Esophagus (tissue), 2 donors: ENCODE measurements around the gene CCDC197. TPM values are rescaled to one million over a fixed set of nuclear protein-coding genes. Genes with fewer than 3 reads are reported as not detected.

Experiments used
- H3K27ac ChIP-seq, 2 donors: one replicate each; pipeline ENCODE4 v1.5.1; 2013; ENCODE audit warnings: low read depth in 2 of 2, mild to moderate bottlenecking in 2 of 2, inconsistent platforms in 1 of 2, low read length in 1 of 2, moderate library complexity in 1 of 2
- H3K27me3 ChIP-seq, 2 donors: one replicate each; pipeline ENCODE4 v1.6.1; 2013; ENCODE audit warnings: low read length in 2 of 2, control low read depth in 1 of 2, mild to moderate bottlenecking in 1 of 2; ENCODE audit not compliant: insufficient read depth in 2 of 2, control insufficient read depth in 1 of 2
- H3K36me3 ChIP-seq, 2 donors: one replicate each; pipeline ENCODE4 v1.6.1; 2013; ENCODE audit warnings: low read length in 1 of 2; ENCODE audit not compliant: control insufficient read depth in 2 of 2, insufficient read depth in 2 of 2
- H3K4me1 ChIP-seq, 2 donors: one replicate each; pipeline ENCODE4 v1.6.1; 2013; ENCODE audit warnings: low read length in 1 of 2; ENCODE audit not compliant: control insufficient read depth in 2 of 2, insufficient read depth in 2 of 2
- H3K4me3 ChIP-seq, 2 donors: one replicate each; pipeline ENCODE4 v1.5.1; 2013; ENCODE audit warnings: low read length in 2 of 2, mild to moderate bottlenecking in 2 of 2, low read depth in 1 of 2, moderate library complexity in 1 of 2
- H3K9me3 ChIP-seq, 2 donors: one replicate each; pipeline ENCODE4 v1.6.1; 2013; ENCODE audit warnings: mild to moderate bottlenecking in 2 of 2, low read depth in 1 of 2, low read length in 1 of 2, moderate library complexity in 1 of 2; ENCODE audit not compliant: control insufficient read depth in 2 of 2, insufficient read depth in 1 of 2
- WGBS, 2 donors: extraction: QIAGEN DNeasy Blood & Tissue Kit; methylation state at CpG; one replicate each; pipeline ENCODE4 v1.1.7; 2013; 5-methylcytosine and 5-hydroxymethylcytosine counted together
- polyA plus RNA-seq, 2 donors: library from polyadenylated mRNA; stranded (reverse); fragments of 200-250 nt; gene quantifications; one replicate each; pipeline ENCODE4 v1.2.3, GENCODE V29; 2013
- donor health status: healthy with polysubstance abuse.
- donor health status: Bipolar disorder and iron deficiency.

CCDC197 gene
- polyA plus RNA-seq, 2 donors: not detected

GRCh38 chr14:93960774-93961438, 36.2 kb upstream of the CCDC197 start:
- Histone ChIP-seq H3K4me3 (no peak overlapping the region), H3K36me3 (no peaks in the 10 kb centered on the region), H3K27me3 (no peaks in the 10 kb centered on the region), H3K27ac (peak overlapping the region in 1 of 2 donors; percentile 27), H3K9me3 (peaks cover 0 to 2% of the 10 kb centered on the region in 2 donors), H3K4me1 (peaks cover 7 to 25% of the 10 kb centered on the region in 2 donors)
- 91 to 95% methylated on average over 3 of the region's 3 CpGs for WGBS, 2 donors

GRCh38 chr14:93961620-93962019, 35.5 kb upstream of the CCDC197 start:
- Histone ChIP-seq H3K36me3 (no peaks in the 10 kb centered on the region), H3K27me3 (no peaks in the 10 kb centered on the region), H3K27ac (peak overlapping the region in 1 of 2 donors; percentile 27), H3K4me1 (peaks cover 4 to 25% of the 10 kb centered on the region in 2 donors), H3K4me3 (no peak overlapping the region), H3K9me3 (peaks cover 0 to 2% of the 10 kb centered on the region in 2 donors)
- 83 to 87% methylated on average over 8 of the region's 8 CpGs for WGBS, 2 donors

GRCh38 chr14:93962701-93963601, 34.1 kb upstream of the CCDC197 start:
- Histone ChIP-seq H3K4me1 (peaks cover 0 to 23% of the 10 kb centered on the region in 2 donors), H3K4me3 (no peak overlapping the region), H3K27ac (peak overlapping the region; percentile 35 to 36), H3K36me3 (no peaks in the 10 kb centered on the region), H3K27me3 (peaks cover 0 to 1% of the 10 kb centered on the region in 2 donors), H3K9me3 (peaks cover 0 to 2% of the 10 kb centered on the region in 2 donors)
- WGBS, 2 donors: 60 to 62% methylated on average over 16 of the region's 16 CpGs

- Histone ChIP-seq H3K9me3 (peaks cover 0 to 2% of the 10 kb centered on the region in 2 donors), H3K27ac (peak overlapping the region in 1 of 2 donors; percentile 52), H3K4me3 (no peak overlapping the region), H3K36me3 (no peaks in the 10 kb centered on the region), H3K4me1 (peaks cover 0 to 16% of the 10 kb centered on the region in 2 donors), H3K27me3 (peaks cover 0 to 2% of the 10 kb centered on the region in 2 donors)
- 84 to 85% methylated on average over 4 of the region's 4 CpGs for WGBS, 2 donors
Observed at GRCh38 chr14:93963692-93964091, 33.4 kb upstream of the CCDC197 start.

- WGBS, 2 donors: 91 to 95% methylated on average over 10 of the region's 10 CpGs
- Histone ChIP-seq H3K4me3 (no peak overlapping the region), H3K36me3 (no peaks in the 10 kb centered on the region), H3K27me3 (peaks cover 0 to 2% of the 10 kb centered on the region in 2 donors), H3K9me3 (peaks cover 0 to 2% of the 10 kb centered on the region in 2 donors), H3K27ac (peak overlapping the region in 1 of 2 donors; percentile 40), H3K4me1 (peaks cover 0 to 10% of the 10 kb centered on the region in 2 donors)
Observed at GRCh38 chr14:93964281-93964680, 32.8 kb upstream of the CCDC197 start.

GRCh38 chr14:93964820-93965286, 32.2 kb upstream of the CCDC197 start:
- Histone ChIP-seq H3K27me3 (peaks cover 0 to 2% of the 10 kb centered on the region in 2 donors), H3K4me1 (peaks cover 0 to 7% of the 10 kb centered on the region in 2 donors), H3K36me3 (no peaks in the 10 kb centered on the region), H3K9me3 (peaks cover 0 to 2% of the 10 kb centered on the region in 2 donors), H3K4me3 (no peak overlapping the region), H3K27ac (no peak overlapping the region)
- 90 to 95% methylated on average over 3 of the region's 3 CpGs for WGBS, 2 donors

GRCh38 chr14:93965287-93965821, 31.7 kb upstream of the CCDC197 start:
- Histone ChIP-seq H3K36me3 (no peaks in the 10 kb centered on the region), H3K27me3 (peaks cover 0 to 2% of the 10 kb centered on the region in 2 donors), H3K4me1 (peaks cover 0 to 3% of the 10 kb centered on the region in 2 donors), H3K9me3 (peaks cover 0 to 2% of the 10 kb centered on the region in 2 donors), H3K27ac (peak overlapping the region; percentile 45 to 65), H3K4me3 (no peak overlapping the region)
- WGBS, 2 donors: 42 to 65% methylated on average over 3 of the region's 3 CpGs

- Histone ChIP-seq H3K27ac (peak overlapping the region; percentile 45 to 65), H3K4me1 (peaks cover 0 to 3% of the 10 kb centered on the region in 2 donors), H3K9me3 (peaks cover 0 to 2% of the 10 kb centered on the region in 2 donors), H3K27me3 (peaks cover 0 to 2% of the 10 kb centered on the region in 2 donors), H3K36me3 (no peaks in the 10 kb centered on the region), H3K4me3 (no peak overlapping the region)
- WGBS, 2 donors: 93 to 94% methylated on average over 3 of the region's 3 CpGs
Observed at GRCh38 chr14:93965946-93966474, 31.1 kb upstream of the CCDC197 start.

- Histone ChIP-seq H3K27ac (no peak overlapping the region), H3K9me3 (peaks cover 0 to 2% of the 10 kb centered on the region in 2 donors), H3K4me1 (peaks cover 2 to 3% of the 10 kb centered on the region in 2 donors), H3K36me3 (no peaks in the 10 kb centered on the region), H3K4me3 (no peak overlapping the region), H3K27me3 (peaks cover 0 to 2% of the 10 kb centered on the region in 2 donors)
- 66 to 72% methylated on average over 10 of the region's 10 CpGs for WGBS, 2 donors
Observed at GRCh38 chr14:93967637-93968250, 29.4 kb upstream of the CCDC197 start.
